Measurements from ENCODE around the gene FGD5. TPM values are rescaled to one million over a fixed set of nuclear protein-coding genes. Genes with fewer than 3 reads are reported as not detected.

FGD5 gene
- total and polyA plus RNA-seq, 9 of the 15 experiments (the other 6 are each of a cell fraction or from before 2014, with no cell fraction given): 0.18 TPM; not detected in 8

GRCh38 chr3:14950274-14950673 lies 131.5 kb downstream of the FGD5 start (continued):
- TF ChIP-seq ZNF197 (CRISPR knock-in tag; IDR thresholded peaks at IDR 0.05; ENCODE audit: low read depth): no peak
- TF ChIP-seq MTA1 (IDR thresholded peaks at IDR 0.05; ENCODE audit: borderline replicate concordance): no peak
- no peak for TF ChIP-seq EP400 (IDR thresholded peaks at IDR 0.05)
- no peak for TF ChIP-seq ZNF354B (CRISPR knock-in tag; IDR thresholded peaks at IDR 0.05)
- no peak for TF ChIP-seq CUX1 (CRISPR knock-in tag; IDR thresholded peaks at IDR 0.05)
- TF ChIP-seq SIX5 (IDR thresholded peaks at IDR 0.05; ENCODE audit: borderline replicate concordance in 1 of 2, insufficient read depth in 1 of 2, low read depth in 1 of 2, low read length in 2 of 2): 0 out of 4 replicates have a peak, but pooled peaks of 1 of the 2 experiments have one; percentile 11
- peak; percentile 76 for TF ChIP-seq ZNF24 (IDR thresholded peaks at IDR 0.05)
- TF ChIP-seq ZBTB40 (IDR thresholded peaks at IDR 0.05): peak; percentile 55
- TF ChIP-seq ZBTB40 (CRISPR knock-in tag; IDR thresholded peaks at IDR 0.05): no peak
- TF ChIP-seq POU5F1 (IDR thresholded peaks at IDR 0.05; ENCODE audit: borderline replicate concordance, low read depth, low read length, partially characterized antibody): no peak
- no peak for TF ChIP-seq MED1 (CRISPR knock-in tag; IDR thresholded peaks at IDR 0.05; ENCODE audit: borderline replicate concordance)
- no peak for TF ChIP-seq KLF16 (IDR thresholded peaks at IDR 0.05)
- TF ChIP-seq PPARD (CRISPR knock-in tag; IDR thresholded peaks at IDR 0.05): no peak
- TF ChIP-seq ZNF717 (CRISPR knock-in tag; IDR thresholded peaks at IDR 0.05): no peak
- TF ChIP-seq CGGBP1 (CRISPR knock-in tag; IDR thresholded peaks at IDR 0.05): no peak
- TF ChIP-seq HEY1 (CRISPR knock-in tag; IDR thresholded peaks at IDR 0.05; ENCODE audit: borderline replicate concordance): no peak

Measured in K562 (cell line).